DND-41 (cell line): Measurements from ENCODE around the gene GCDH.

Experiments
- ATAC-seq: fragments of 200-7000 bp; cut with Tn5 transposase; 3 replicates; pipeline ENCODE4 v1.9.1; 2021; ENCODE audit warnings: low read depth; ENCODE audit not compliant: insufficient read depth
- DNase-seq: peaks from one replicate; pipeline ENCODE4 v3.0.0-alpha.2; 2020
- H2AFZ ChIP-seq: 2 replicates; pipeline ENCODE4 v1.6.0; 2012; ENCODE audit warnings: low read depth, low read length
- H3K27ac ChIP-seq: 2 replicates; pipeline ENCODE4 v1.5.1; 2012; ENCODE audit warnings: low read length, inconsistent platforms
- H3K27me3 ChIP-seq: fragments of 200-600 bp; sonication (generic); 2 replicates; pipeline ENCODE4 v1.6.0; 2012; ENCODE audit warnings: low read length, mild to moderate bottlenecking, inconsistent platforms; ENCODE audit not compliant: insufficient read depth, poor library complexity
- H3K36me3 ChIP-seq: 2 replicates; pipeline ENCODE4 v1.5.1; 2012; ENCODE audit warnings: low read length, inconsistent platforms; ENCODE audit not compliant: insufficient read depth
- H3K4me1 ChIP-seq: 2 replicates; pipeline ENCODE4 v1.5.1; 2012; ENCODE audit warnings: mild to moderate bottlenecking, low read length; ENCODE audit not compliant: insufficient read depth
- H3K4me2 ChIP-seq: 2 replicates; pipeline ENCODE4 v1.6.0; 2012; ENCODE audit warnings: mild to moderate bottlenecking, moderate library complexity, low read length, inconsistent platforms; ENCODE audit not compliant: insufficient read depth
- H3K4me3 ChIP-seq, 2 experiments: fragments of 200-600 bp in 1 of 2; shearing (Covaris generic) in 1 of 2; 2 replicates each; pipeline ENCODE4 v1.5.1; 2012 to 2016; ENCODE audit warnings: inconsistent platforms in 2 of 2, low read length in 2 of 2, mild to moderate bottlenecking in 2 of 2, low read depth in 1 of 2, moderate library complexity in 1 of 2
- H3K79me2 ChIP-seq: 2 replicates; pipeline ENCODE4 v1.6.0; 2012; ENCODE audit warnings: low read length, inconsistent platforms; ENCODE audit not compliant: insufficient read depth
- H3K9ac ChIP-seq: 2 replicates; pipeline ENCODE4 v1.6.0; 2012; ENCODE audit warnings: low read depth, mild to moderate bottlenecking, inconsistent platforms, low read length, moderate library complexity
- H3K9me3 ChIP-seq: 2 replicates; pipeline ENCODE4 v1.5.1; 2012; ENCODE audit warnings: low read length, moderate library complexity, mild to moderate bottlenecking, inconsistent platforms; ENCODE audit not compliant: insufficient read depth, severe bottlenecking
- H4K20me1 ChIP-seq: 2 replicates; pipeline ENCODE4 v1.6.0; 2012; ENCODE audit warnings: low read length; ENCODE audit not compliant: insufficient read depth
- EZH2 ChIP-seq: IDR thresholded peaks from 3 replicates; pipeline ENCODE4 v1.6.1; 2012; ENCODE audit warnings: borderline replicate concordance, low read depth, mild to moderate bottlenecking, moderate library complexity, low read length, inconsistent platforms; ENCODE audit not compliant: severe bottlenecking
- TF ChIP-seq, protein P1 (sequence below): IDR thresholded peaks from 2 replicates; pipeline ENCODE4 v1.5.1; 2012; ENCODE audit warnings: borderline replicate concordance, low read length, moderate library complexity, mild to moderate bottlenecking; ENCODE audit not compliant: poor library complexity, severe bottlenecking; ENCODE audit errors: extremely low read depth

GCDH gene

DNA sequence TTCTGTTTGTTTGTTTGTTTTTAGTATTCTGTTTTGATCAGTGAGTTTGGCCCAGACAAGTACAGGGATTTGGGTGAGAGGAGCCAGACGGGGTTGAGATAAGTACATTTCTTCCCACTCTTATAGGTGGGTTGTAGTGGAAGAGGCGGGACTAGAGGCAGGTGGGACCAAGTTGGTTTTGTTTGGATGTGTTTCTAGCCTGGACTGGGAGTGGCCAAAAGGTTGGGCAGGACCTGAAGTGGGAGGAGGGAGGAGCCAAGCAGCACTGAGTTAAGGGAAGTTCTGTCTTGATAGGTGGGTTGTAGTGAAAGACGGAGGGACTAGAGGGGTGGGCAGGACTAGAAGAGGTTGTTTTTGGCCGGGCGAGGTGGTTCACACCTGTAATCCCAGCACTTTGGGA is 18.7 kb upstream of the GCDH start:
- H3K79me2 ChIP-seq = no peaks in the 10 kb centered on the region
- no peak overlapping the region for H2AFZ ChIP-seq
- no peaks in the 10 kb centered on the region for H3K9me3 ChIP-seq
- no peak overlapping the region for H3K4me3 ChIP-seq
- no peak overlapping the region for H3K9ac ChIP-seq
- no peaks in the 10 kb centered on the region for H3K27me3 ChIP-seq
- TF ChIP-seq, protein P1, sequence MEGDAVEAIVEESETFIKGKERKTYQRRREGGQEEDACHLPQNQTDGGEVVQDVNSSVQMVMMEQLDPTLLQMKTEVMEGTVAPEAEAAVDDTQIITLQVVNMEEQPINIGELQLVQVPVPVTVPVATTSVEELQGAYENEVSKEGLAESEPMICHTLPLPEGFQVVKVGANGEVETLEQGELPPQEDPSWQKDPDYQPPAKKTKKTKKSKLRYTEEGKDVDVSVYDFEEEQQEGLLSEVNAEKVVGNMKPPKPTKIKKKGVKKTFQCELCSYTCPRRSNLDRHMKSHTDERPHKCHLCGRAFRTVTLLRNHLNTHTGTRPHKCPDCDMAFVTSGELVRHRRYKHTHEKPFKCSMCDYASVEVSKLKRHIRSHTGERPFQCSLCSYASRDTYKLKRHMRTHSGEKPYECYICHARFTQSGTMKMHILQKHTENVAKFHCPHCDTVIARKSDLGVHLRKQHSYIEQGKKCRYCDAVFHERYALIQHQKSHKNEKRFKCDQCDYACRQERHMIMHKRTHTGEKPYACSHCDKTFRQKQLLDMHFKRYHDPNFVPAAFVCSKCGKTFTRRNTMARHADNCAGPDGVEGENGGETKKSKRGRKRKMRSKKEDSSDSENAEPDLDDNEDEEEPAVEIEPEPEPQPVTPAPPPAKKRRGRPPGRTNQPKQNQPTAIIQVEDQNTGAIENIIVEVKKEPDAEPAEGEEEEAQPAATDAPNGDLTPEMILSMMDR = no peak
- no peak for TF ChIP-seq EZH2
- peaks cover 11% of the 10 kb centered on the region for H3K4me1 ChIP-seq
- H4K20me1 ChIP-seq = no peaks in the 10 kb centered on the region
- peaks cover 39% of the 10 kb centered on the region for H3K36me3 ChIP-seq
- DNase-seq (no peak), ATAC-seq (no peak)
- no peak overlapping the region for H3K27ac ChIP-seq
- no peak overlapping the region for H3K4me2 ChIP-seq

DNA sequence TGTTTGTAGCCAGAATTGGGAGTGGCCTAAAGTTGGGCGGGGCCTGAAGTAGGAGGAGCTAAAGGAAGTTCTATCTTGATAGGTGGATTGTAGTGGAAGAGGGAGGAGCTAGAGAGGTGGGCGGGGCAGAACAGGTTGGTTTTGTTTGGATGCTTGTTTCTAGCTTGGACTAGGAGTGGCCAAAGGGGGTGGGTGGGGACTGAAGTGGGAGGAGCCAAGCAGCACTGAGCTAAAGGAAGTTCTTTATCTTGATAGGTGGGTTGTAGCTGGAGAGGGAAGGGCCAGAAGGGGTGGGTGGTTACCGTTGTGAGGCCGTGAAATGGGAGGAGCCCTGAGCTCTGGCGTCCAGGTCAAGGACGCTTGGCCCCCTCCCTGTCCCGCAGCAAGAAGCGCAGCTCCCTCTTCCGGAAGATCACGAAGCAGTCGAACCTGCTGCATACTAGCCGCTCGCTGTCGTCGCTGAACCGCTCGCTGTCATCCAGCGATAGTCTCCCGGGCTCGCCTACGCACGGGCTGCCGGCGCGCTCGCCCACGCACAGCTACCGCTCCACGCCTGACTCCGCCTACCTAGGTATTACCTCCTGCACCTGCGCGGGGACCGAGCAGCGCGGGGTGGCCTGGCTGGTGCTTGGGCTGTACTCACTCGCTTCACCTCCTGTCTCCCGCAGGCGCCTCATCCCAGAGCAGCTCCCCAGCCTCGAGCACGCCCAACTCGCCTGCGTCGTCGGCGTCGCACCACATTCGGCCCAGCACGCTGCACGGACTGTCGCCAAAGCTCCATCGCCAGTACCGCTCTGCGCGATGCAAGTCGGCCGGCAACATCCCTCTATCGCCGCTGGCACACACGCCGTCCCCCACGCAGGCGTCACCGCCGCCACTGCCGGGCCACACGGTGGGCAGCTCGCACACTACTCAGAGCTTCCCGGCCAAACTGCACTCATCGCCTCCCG is 17.7 kb upstream of the GCDH start:
- H2AFZ ChIP-seq = no peak overlapping the region
- H3K27me3 ChIP-seq = no peaks in the 10 kb centered on the region
- H3K9ac ChIP-seq = no peak overlapping the region
- H3K79me2 ChIP-seq = no peaks in the 10 kb centered on the region
- H4K20me1 ChIP-seq = no peaks in the 10 kb centered on the region
- H3K4me3 ChIP-seq = no peak overlapping the region
- H3K4me2 ChIP-seq = no peak overlapping the region
- ATAC-seq = peak; percentile 55
- H3K4me1 ChIP-seq = peaks cover 4% of the 10 kb centered on the region
- no peaks in the 10 kb centered on the region for H3K9me3 ChIP-seq
- no peak overlapping the region for H3K27ac ChIP-seq
- H3K36me3 ChIP-seq = peaks cover 45% of the 10 kb centered on the region
- no peak for TF ChIP-seq EZH2
- TF ChIP-seq, protein P1 = no peak
- peak; percentile 71 for DNase-seq

DNA sequence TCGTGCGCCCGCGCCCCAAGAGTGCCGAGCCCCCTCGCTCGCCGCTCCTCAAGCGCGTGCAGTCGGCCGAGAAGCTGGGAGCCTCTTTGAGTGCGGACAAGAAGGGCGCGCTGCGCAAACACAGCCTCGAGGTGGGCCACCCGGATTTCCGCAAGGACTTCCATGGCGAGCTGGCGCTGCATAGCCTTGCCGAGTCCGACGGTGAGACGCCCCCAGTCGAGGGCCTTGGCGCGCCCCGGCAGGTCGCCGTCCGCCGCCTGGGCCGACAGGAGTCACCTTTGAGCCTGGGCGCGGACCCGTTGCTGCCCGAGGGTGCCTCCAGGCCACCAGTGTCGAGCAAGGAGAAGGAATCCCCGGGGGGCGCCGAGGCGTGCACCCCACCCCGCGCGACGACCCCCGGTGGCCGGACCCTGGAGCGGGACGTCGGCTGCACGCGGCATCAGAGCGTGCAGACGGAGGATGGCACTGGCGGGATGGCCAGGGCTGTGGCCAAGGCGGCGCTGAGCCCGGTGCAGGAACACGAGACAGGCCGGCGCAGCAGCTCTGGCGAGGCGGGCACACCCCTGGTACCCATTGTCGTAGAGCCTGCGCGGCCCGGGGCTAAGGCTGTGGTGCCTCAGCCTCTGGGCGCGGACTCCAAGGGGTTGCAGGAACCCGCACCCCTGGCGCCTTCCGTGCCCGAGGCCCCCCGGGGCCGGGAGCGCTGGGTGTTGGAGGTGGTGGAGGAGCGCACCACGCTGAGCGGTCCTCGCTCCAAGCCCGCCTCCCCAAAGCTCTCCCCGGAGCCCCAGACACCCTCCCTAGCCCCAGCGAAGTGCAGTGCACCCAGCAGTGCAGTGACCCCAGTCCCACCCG is 16.8 kb upstream of the GCDH start:
- Histone ChIP-seq H3K4me2 (no peak overlapping the region), H3K4me1 (no peaks in the 10 kb centered on the region), H4K20me1 (no peaks in the 10 kb centered on the region)

More for the DNA sequence above, 16.8 kb upstream of the GCDH start:
- H3K9me3 ChIP-seq = no peaks in the 10 kb centered on the region
- no peaks in the 10 kb centered on the region for H3K79me2 ChIP-seq
- H3K4me3 ChIP-seq = no peak overlapping the region
- no peak for TF ChIP-seq EZH2
- TF ChIP-seq, protein P1 = no peak
- H3K9ac ChIP-seq = no peak overlapping the region
- H3K27me3 ChIP-seq = no peaks in the 10 kb centered on the region
- no peak overlapping the region for H2AFZ ChIP-seq
- DNase-seq (no peak), ATAC-seq (no peak)
- peaks cover 45% of the 10 kb centered on the region for H3K36me3 ChIP-seq
- no peak overlapping the region for H3K27ac ChIP-seq
